Omental fat pad (tissue), 4 donors: ENCODE measurements around the gene MCM9. TPM values are rescaled to one million over a fixed set of nuclear protein-coding genes. Genes with fewer than 3 reads are reported as not detected.
"Not testable (repeated sequence)": the region's sequence is repeated elsewhere in the genome, so short reads cannot be mapped to it uniquely, and the experiment has no call there.

Experiments used
- ATAC-seq: fragments of 150-250 bp; one replicate; pipeline ENCODE4 v1.9.1; 2016; ENCODE audit warnings: mild to moderate bottlenecking, moderate library complexity; ENCODE audit not compliant: low FRiP score
- DNase-seq: peaks from one replicate; pipeline ENCODE4 v3.0.0-alpha.2; 2019; ENCODE audit warnings: low spot score
- total RNA-seq, 4 donors: library from RNA; depleted of rRNA; stranded (reverse); fragments of >200 nt; gene quantifications; one replicate each; pipeline ENCODE4 v1.1.0, GENCODE V29; 2016
- TF ChIP-seq, protein P1 (sequence below), 3 donors: fragments of 450-650 bp; IDR thresholded peaks; one replicate each; pipeline ENCODE4 v1.5.1; 2016 to 2017; ENCODE audit warnings: antibody characterized with exemption in 3 of 3, mild to moderate bottlenecking in 3 of 3, moderate library complexity in 2 of 3

MCM9 gene
- total RNA-seq, 4 donors from 2014 or later, result 12.2 to 25.9 (median 14.3) TPM

DNA sequence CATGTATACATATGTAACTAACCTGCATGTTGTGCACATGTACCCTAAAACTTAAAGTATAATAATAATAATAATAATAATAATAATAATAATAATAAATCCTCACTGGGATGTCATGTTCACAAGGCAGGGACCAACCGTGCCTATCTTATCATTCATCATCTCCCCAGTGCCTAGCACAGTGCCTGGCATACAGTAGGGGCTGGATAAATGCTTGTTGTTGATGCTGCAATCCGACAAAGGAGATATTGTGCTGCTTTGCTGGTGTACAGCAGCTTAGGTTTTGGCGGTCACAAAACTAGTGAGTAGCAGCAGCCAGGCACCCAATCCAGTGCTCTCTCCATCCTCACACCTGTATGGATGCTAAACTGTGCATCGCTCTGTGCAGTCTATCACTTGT is 135.1 kb downstream of the MCM9 start:
- ATAC-seq (no peak), DNase-seq (no peak)
- TF ChIP-seq, protein P1, sequence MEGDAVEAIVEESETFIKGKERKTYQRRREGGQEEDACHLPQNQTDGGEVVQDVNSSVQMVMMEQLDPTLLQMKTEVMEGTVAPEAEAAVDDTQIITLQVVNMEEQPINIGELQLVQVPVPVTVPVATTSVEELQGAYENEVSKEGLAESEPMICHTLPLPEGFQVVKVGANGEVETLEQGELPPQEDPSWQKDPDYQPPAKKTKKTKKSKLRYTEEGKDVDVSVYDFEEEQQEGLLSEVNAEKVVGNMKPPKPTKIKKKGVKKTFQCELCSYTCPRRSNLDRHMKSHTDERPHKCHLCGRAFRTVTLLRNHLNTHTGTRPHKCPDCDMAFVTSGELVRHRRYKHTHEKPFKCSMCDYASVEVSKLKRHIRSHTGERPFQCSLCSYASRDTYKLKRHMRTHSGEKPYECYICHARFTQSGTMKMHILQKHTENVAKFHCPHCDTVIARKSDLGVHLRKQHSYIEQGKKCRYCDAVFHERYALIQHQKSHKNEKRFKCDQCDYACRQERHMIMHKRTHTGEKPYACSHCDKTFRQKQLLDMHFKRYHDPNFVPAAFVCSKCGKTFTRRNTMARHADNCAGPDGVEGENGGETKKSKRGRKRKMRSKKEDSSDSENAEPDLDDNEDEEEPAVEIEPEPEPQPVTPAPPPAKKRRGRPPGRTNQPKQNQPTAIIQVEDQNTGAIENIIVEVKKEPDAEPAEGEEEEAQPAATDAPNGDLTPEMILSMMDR (IDR thresholded peaks at IDR 0.05), result no peak

DNA sequence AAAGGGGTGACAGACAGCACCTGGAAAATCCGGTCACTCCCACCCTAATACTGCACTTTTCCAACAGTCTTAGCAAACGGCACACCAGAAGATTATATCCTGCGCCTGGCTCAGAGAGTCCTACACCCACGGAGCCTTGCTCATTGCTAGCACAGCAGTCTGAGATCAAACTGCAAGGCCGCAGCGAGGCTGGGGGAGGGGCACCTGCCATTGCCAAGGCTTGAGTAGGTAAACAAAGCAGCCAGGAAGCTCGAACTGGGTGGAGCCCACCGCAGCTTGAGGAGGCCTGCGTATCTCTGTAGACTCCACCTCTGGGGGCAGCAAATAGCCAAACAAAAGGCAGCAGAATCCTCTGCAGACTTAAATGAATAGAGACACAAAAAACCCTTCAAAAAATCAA is 138.4 kb downstream of the MCM9 start:
- not testable (repeated sequence) for ATAC-seq, DNase-seq

DNA sequence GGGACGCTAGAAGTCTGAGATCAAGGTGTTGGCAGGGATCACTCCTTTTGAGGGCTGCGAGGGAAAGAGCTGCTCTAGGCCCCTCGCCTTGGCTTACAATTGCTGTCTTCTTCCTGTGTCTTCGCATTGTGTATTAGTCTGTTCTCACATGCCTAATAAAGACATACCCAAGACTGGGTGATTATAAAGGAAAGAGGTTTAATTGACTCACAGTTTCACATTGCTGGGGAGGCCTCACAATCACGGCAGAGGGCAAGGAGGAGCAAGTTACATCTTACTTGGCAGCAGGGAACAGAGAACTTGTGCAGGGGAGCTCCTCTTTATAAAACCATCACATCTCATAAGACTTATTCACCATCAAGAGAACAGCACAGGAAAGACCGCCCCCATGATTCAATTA is 143.5 kb downstream of the MCM9 start:
- TF ChIP-seq, protein P1 (IDR thresholded peaks at IDR 0.05), result no peak
- ATAC-seq (no peak), DNase-seq (no peak)

DNA sequence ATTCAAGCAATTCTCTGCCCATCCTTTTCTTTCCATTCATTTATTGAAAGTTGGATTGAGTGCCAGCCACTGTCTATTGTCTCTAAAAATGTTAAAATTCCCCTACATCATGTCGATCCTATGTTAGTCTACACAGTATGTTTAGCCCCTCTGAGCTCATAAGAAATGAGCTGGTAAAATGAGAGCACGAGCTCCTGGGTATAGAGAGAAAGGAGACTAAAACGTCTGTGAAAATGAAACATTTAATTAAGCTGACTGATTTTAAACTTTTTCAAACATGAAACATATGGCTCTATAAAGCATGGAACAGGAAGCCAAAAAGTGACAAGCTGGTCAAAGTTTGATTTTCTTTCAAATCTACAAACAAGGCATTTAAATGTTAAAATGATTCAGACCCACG is 145.0 kb downstream of the MCM9 start:
- no peak for DNase-seq
- no peak for ATAC-seq
- TF ChIP-seq, protein P1 (IDR thresholded peaks at IDR 0.05), result no peak

DNA sequence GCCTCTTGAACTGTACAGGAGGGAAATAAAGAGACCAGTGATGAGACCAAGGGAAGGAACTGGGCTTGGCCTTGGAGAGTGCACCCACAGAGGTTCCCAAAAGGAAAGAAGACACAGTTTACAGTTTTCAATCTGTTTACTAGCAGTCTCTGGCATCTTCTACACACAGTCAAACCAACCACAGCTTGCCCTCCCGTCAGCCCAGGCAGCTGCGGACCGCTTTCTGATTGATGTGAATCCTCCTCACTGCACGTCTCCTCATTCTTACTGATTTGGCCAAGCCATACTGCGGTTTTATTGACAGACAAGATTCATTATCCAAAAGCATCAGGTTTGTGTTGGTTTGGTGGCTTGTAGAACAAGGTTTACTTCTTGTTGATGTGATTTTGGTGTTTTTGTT is 145.5 kb downstream of the MCM9 start:
- no peak for DNase-seq
- TF ChIP-seq, protein P1 (IDR thresholded peaks at IDR 0.05), result no peak
- ATAC-seq, result no peak

DNA sequence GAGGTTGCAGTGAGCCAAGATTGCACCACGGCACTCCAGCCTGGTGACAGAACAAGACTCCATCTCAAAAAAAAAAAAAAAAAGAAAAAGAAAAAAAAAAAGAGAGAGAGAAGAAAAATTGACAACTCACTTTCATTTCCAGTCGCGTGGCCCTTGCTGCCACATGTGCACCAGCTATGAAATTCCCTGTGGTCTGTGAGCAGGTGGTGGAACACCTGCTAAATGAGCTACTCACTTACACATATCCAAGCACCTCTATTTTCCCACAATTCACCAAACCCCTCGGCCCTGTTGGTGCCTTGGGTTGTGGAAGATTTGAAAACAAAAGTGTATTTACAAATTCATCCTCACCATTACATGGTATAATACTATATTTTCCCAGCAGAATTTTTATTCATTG is 146.3 kb downstream of the MCM9 start:
- DNase-seq, result no peak
- TF ChIP-seq, protein P1 (IDR thresholded peaks at IDR 0.05), result no peak

DNA sequence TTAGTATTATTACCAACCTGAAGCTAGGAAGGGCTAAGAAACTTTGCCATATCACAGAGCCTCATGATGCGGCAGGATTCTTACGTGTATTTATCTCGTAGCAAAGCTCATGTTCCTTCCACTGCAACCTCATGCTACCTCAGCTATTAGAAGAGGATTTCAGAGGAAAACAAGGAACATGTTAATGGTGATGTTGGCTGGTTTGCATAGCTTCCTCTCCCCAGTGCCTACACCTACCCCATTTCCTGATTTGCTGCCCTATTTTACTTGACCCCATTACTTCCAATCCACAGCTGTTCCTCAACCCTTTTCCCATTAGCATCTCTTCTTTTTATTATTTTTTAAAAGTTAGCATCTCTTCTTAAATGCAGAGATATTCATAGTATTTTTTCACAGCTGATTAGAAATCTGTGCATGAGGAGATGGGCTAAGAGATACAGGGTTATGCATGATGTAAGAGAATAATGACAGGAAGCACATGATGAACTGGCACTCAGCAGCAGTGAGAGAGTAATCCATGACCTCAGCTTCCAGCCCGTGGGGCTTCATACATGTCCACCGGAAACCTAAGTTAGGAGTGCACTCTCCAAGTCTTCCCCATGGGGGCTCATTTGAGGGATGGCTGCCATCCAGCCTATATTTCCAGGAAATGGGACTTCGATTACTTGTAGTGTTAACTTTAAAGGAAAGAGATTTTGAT is 147.1 kb downstream of the MCM9 start:
- DNase-seq, result no peak
- ATAC-seq, result no peak
- TF ChIP-seq, protein P1 (IDR thresholded peaks at IDR 0.05), result no peak

More for the DNA sequence above, 146.3 kb downstream of the MCM9 start:
- no peak for ATAC-seq
